Measurements from ENCODE around the gene WT1.

DNA sequence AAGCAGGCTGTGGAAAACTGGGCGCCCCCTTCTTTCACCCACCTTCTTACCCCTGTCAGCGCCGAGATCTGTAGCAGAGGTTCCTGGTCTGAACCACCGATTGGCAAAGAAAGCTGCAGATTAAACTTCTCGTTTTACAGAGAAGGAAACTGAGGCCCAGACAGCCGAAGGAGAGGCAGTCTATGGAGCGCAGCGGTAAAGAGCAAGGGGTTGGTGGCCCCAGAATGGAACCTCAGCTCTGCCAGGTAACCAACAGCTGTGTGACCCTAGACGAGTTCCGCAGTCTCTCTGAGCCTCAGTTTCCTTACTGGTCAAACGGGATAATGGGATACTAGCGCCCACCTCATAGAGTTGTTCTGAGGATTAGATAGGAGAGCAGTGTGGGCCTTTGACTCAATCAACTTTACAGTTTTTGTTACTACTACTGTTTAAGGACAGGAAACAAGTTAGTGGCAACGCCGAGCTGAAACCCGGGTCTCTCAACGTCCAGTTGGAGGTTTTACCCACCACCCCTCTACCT is 3.1 kb upstream of the WT1 start:
- TF ChIP-seq CTCF (IDR thresholded peaks at IDR 0.05) = no peak
- no peak for TF ChIP-seq POLR2A (IDR thresholded peaks at IDR 0.05)
